Measurements from ENCODE around the gene GALNT2. TPM values are rescaled to one million over a fixed set of nuclear protein-coding genes. Genes with fewer than 3 reads are reported as not detected.

Gene GALNT2
- total and polyA plus RNA-seq, 10 of the 15 experiments (the other 5 are each of a cell fraction or from before 2014, with no cell fraction given), result 0.52 to 27.7 (median 16.3) TPM

DNA sequence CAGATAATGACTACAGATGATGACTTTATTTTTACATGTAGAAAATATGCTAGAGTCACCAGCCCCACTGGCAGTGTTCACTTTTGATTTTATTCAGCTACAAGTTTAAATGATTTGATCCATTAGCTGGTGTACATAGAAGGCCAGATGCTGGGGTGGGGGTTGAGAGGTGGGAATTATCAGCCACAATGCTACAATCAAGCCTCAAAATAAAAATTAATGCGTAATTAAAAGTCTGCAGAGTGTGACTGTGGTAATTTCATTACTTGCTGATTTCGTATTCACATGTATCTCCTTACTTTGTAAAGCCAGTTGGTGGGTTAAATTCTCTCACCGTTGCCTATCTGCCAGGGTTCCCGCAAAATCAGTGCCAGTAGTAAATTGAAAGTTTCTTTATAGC lies 109.3 kb downstream of the GALNT2 start:
- WGBS (ENCODE audit: insufficient coverage, insufficient replicate concordance, low lambda C conversion rate, missing lambda C conversion rate), result 93% methylated on average over 4 of the region's 4 CpGs
- RAD21 ChIA-PET (ENCODE audit: unreplicated experiment), result no interaction called here
- POLR2A ChIA-PET, result no interaction called here
- BruUV-seq (replicated peaks), result no TSS peak
- intact Hi-C loops (cut with micrococcal nuclease; ENCODE audit: unreplicated experiment), result no loop called here
- TF ChIP-seq MEF2B (IDR thresholded peaks at IDR 0.05; ENCODE audit: partially characterized antibody, poor library complexity, severe bottlenecking) (no peak), MYB (IDR thresholded peaks at IDR 0.05; ENCODE audit: borderline replicate concordance, low read depth, low read length) (no peak), WRNIP1 (IDR thresholded peaks at IDR 0.05; ENCODE audit: borderline replicate concordance, low read depth, low read length) (no peak)
- Histone ChIP-seq H4K20me1 (ENCODE audit: control insufficient read depth, insufficient read depth) (no peaks in the 10 kb centered on the region), H3K27me3 (replicated peaks in 1 of 2; ENCODE audit: control insufficient read depth in 2 of 2, insufficient read depth in 2 of 2, low read length in 1 of 2) (no peaks in the 10 kb centered on the region), H3K9ac (ENCODE audit: control insufficient read depth, insufficient read depth, low read length) (no peak overlapping the region), H3K79me2 (ENCODE audit: control insufficient read depth, insufficient read depth, low read length) (peaks cover 2% of the 10 kb centered on the region; the same call in 1 of the 2 replicates), H3K36me3 (ENCODE audit: control insufficient read depth in 2 of 2, insufficient read depth in 2 of 2, low read length in 1 of 2) (0 out of 4 replicates have a peak, but pooled peaks cover 0 to 5% of the 10 kb centered on the region in 2 experiments), H3K4me1 (ENCODE audit: control insufficient read depth, insufficient read depth, low read length) (no peaks in the 10 kb centered on the region), H3K9me3 (replicated peaks; ENCODE audit: control insufficient read depth, insufficient read depth, low read length) (no peaks in the 10 kb centered on the region), H3K27ac (ENCODE audit: control insufficient read depth, insufficient read depth) (no peak overlapping the region), H2AFZ (ENCODE audit: control insufficient read depth, low read depth, low read length) (no peak overlapping the region), H3K4me2 (ENCODE audit: control insufficient read depth, insufficient read depth) (no peak overlapping the region), H3K4me3 (no peak overlapping the region)
- DNase-seq (ENCODE audit: low read depth, low spot score), result no peak
- CTCF ChIA-PET, result interaction anchor here (1.0 to 2.9 kb wide), 3 partner anchors 8 to 514 kb away, joined by 3 to 8 read pairs (median 3); no protein-coding TSS in a partner anchor
- no peak for ATAC-seq
- FAIRE-seq, result no peak
- in situ Hi-C loops (cut with MboI), result no loop called here
- SMC1A ChIA-PET (ENCODE audit: uncharacterized antibody, unreplicated experiment), result interaction anchor here (0.9 kb wide), 1 partner anchor 39 kb away, joined by 3 read pairs; no protein-coding TSS in a partner anchor

GRCh38 chr1:230176871-230177411 lies 109.9 kb downstream of the GALNT2 start:
- 80% methylated on average over 16 of the region's 17 CpGs for WGBS (ENCODE audit: insufficient coverage, insufficient replicate concordance, low lambda C conversion rate, missing lambda C conversion rate)
- TF ChIP-seq BCL3 (IDR thresholded peaks at IDR 0.05; ENCODE audit: borderline replicate concordance, insufficient read depth, low read depth, low read length, poor library complexity, severe bottlenecking), result peak; percentile 23
- no peak for TF ChIP-seq ZNF217 (IDR thresholded peaks at IDR 0.05)
- ChIA-PET RAD21 (ENCODE audit: unreplicated experiment) (no interaction called here), POLR2A (no interaction called here), CTCF (interaction anchor here (1.0 to 2.9 kb wide), 4 partner anchors 9 to 28 kb away, joined by 3 to 8 read pairs (median 5); no protein-coding TSS in a partner anchor), SMC1A (ENCODE audit: uncharacterized antibody, unreplicated experiment) (interaction anchor here (0.8 to 1.0 kb wide), 3 partner anchors 28 to 44 kb away, joined by 3 to 4 read pairs (median 3); no protein-coding TSS in a partner anchor)
- intact Hi-C loops (cut with micrococcal nuclease; ENCODE audit: unreplicated experiment), result no loop called here
- H3K79me2 ChIP-seq (ENCODE audit: control insufficient read depth, insufficient read depth, low read length), result peaks cover 2% of the 10 kb centered on the region; the same call in 1 of the 2 replicates
- H3K9me3 ChIP-seq (replicated peaks; ENCODE audit: control insufficient read depth, insufficient read depth, low read length), result no peaks in the 10 kb centered on the region
- FAIRE-seq (no peak), DNase-seq (ENCODE audit: low read depth, low spot score) (no peak), ATAC-seq (no peak)
- no peak overlapping the region for H3K4me3 ChIP-seq
- H4K20me1 ChIP-seq (ENCODE audit: control insufficient read depth, insufficient read depth), result no peaks in the 10 kb centered on the region
- in situ Hi-C loops (cut with MboI), result no loop called here
- 0 out of 4 replicates have a peak, but pooled peaks cover 0 to 5% of the 10 kb centered on the region in 2 experiments for H3K36me3 ChIP-seq (ENCODE audit: control insufficient read depth in 2 of 2, insufficient read depth in 2 of 2, low read length in 1 of 2)
- no TSS peak for BruUV-seq (replicated peaks)
- H2AFZ ChIP-seq (ENCODE audit: control insufficient read depth, low read depth, low read length), result no peak overlapping the region
- no peaks in the 10 kb centered on the region for H3K4me1 ChIP-seq (ENCODE audit: control insufficient read depth, insufficient read depth, low read length)
- H3K27me3 ChIP-seq (replicated peaks in 1 of 2; ENCODE audit: control insufficient read depth in 2 of 2, insufficient read depth in 2 of 2, low read length in 1 of 2), result no peaks in the 10 kb centered on the region
- H3K27ac ChIP-seq (ENCODE audit: control insufficient read depth, insufficient read depth), result no peak overlapping the region
- no peak overlapping the region; the same call in 1 of the 2 replicates for H3K4me2 ChIP-seq (ENCODE audit: control insufficient read depth, insufficient read depth)
- H3K9ac ChIP-seq (ENCODE audit: control insufficient read depth, insufficient read depth, low read length), result no peak overlapping the region
